Spleen (tissue), 7 donors: ENCODE results near the gene BPIFA3.
A peak's percentile ranks its signal among the peaks of the same experiment; 100 is the strongest.

Experiments
- CTCF ChIP-seq, 11 experiments: fragments of 200-600 bp in 7 of 11; fragments of 450-650 bp in 4 of 11; sonication (generic) in 4 of 11; IDR thresholded peaks in 8 of 11; conservative IDR thresholded peaks in 3 of 11; 1 replicate in 7 of 11; 2 replicates in 4 of 11; pipeline versions ENCODE4 v1.4.0 to v1.8.0; 2016 to 2021; ENCODE audit warnings: antibody characterized with exemption in 11 of 11, inconsistent platforms in 4 of 11, mild to moderate bottlenecking in 1 of 11
- POLR2AphosphoS5 ChIP-seq, 3 donors: sonication (generic); formaldehyde crosslinking; IDR thresholded peaks; one replicate each; pipeline ENCODE4 v1.5.1; 2017; ENCODE audit warnings: antibody characterized with exemption in 3 of 3
- donor health status: DM: no; HTN: no; CAD: no; lungs with moderate emphysema.
- donor health status: DM: no; HTN: no; CAD: no.
- donor health status: DM: no; HTN: no; CAD: no.

DNA sequence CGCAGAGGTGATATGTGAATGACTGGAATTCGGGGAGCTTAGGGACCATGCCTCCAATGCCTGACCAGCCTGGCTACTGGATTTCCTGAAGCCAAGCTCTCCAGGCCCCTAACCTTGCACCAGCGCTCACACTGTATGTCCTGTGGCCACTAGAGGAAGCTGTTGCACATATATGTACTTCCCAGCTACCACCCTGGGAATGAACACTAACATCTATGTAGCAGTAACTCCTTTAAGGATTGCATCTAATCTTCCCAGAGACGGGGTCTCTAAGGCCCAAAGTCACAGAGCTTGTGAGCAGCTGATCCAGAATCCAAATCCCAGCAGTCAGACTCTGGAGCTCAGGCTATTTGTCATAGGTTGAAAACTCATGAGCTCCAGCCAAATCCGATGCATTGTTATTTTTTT is 45.5 kb downstream of the BPIFA3 start:
- TF ChIP-seq CTCF (IDR thresholded peaks at IDR 0.05 in 8 of 11, conservative IDR thresholded peaks at IDR 0.05 in 3 of 11) (peak in 3 of 11 experiments; percentile 25 to 43 (median 28)), POLR2AphosphoS5 (IDR thresholded peaks at IDR 0.05) (no peak)
